HEK293 (cell line): ENCODE measurements around the gene TTC7B.
A peak's percentile ranks its signal among the peaks of the same experiment; 100 is the strongest.

Experiments used
- CTCF ChIA-PET: fragments of 350-600 bp; formaldehyde crosslinking; extraction: SDS; loops from one replicate; lab custom pipeline; 2021; ENCODE audit warnings: antibody characterized with exemption; lab: Yijun Ruan, JAX
- POLR2A ChIA-PET: fragments of 300-600 bp; formaldehyde crosslinking; extraction: SDS; loops from one replicate; lab custom pipeline; 2020; ENCODE audit warnings: antibody characterized with exemption, inconsistent platforms; lab: Yijun Ruan, JAX
- H3K27ac ChIP-seq: fragments of 200-500 bp; sonication (Bioruptor generic); 2 replicates; pipeline ENCODE4 v1.5.1; 2014; ENCODE audit warnings: low read depth, low read length, control low read depth, inconsistent platforms; ENCODE audit errors: extremely low read depth
- H3K36me3 ChIP-seq, 2 experiments: fragments of 200-500 bp in 1 of 2; sonication (Bioruptor generic) in 1 of 2; 1 replicate in 1 of 2; 2 replicates in 1 of 2; pipeline ENCODE4 v1.5.1; 2014 to 2017; ENCODE audit warnings: inconsistent platforms in 2 of 2, low read length in 2 of 2; ENCODE audit not compliant: control insufficient read depth in 2 of 2, insufficient read depth in 1 of 2
- H3K4me1 ChIP-seq: fragments of 200-500 bp; sonication (Bioruptor generic); 2 replicates; pipeline ENCODE4 v1.5.1; 2014; ENCODE audit warnings: mild to moderate bottlenecking, low read length, inconsistent platforms; ENCODE audit not compliant: control insufficient read depth, insufficient read depth
- H3K4me3 ChIP-seq: 2 replicates; pipeline ENCODE4 v1.5.1; 2011; ENCODE audit warnings: low read depth, mild to moderate bottlenecking, control low read depth, low read length, moderate library complexity
- H3K9me3 ChIP-seq: fragments of 200-500 bp; sonication (Bioruptor generic); 2 replicates; pipeline ENCODE4 v1.5.1; 2014; ENCODE audit warnings: low read depth, low read length, inconsistent platforms; ENCODE audit not compliant: control insufficient read depth, insufficient read depth
- ATF2 ChIP-seq: fragments of 450-650 bp; formaldehyde crosslinking; IDR thresholded peaks from 2 replicates; pipeline ENCODE4 v1.5.1; 2016; ENCODE audit warnings: missing biosample characterization, missing genetic modification characterization, low read depth
- BCL11A ChIP-seq: fragments of 450-650 bp; formaldehyde crosslinking; IDR thresholded peaks from 2 replicates; pipeline ENCODE4 v1.5.1; 2016; ENCODE audit warnings: low read depth, missing biosample characterization, missing genetic modification characterization
- IKZF3 ChIP-seq: fragments of 450-650 bp; IDR thresholded peaks from 2 replicates; pipeline ENCODE4 v1.5.0; 2018; ENCODE audit warnings: missing biosample characterization, mild to moderate bottlenecking, missing genetic modification characterization, moderate library complexity
- KLF1 ChIP-seq: fragments of 450-650 bp; formaldehyde crosslinking; IDR thresholded peaks from 2 replicates; pipeline ENCODE4 v1.5.1; 2016; ENCODE audit warnings: missing biosample characterization, missing genetic modification characterization
- KLF8 ChIP-seq: fragments of 450-650 bp; formaldehyde crosslinking; IDR thresholded peaks from 2 replicates; pipeline ENCODE4 v1.5.1; 2016; ENCODE audit warnings: missing biosample characterization, missing genetic modification characterization
- OVOL3 ChIP-seq: fragments of 450-650 bp; formaldehyde crosslinking; IDR thresholded peaks from 2 replicates; pipeline ENCODE4 v1.5.1; 2016; ENCODE audit warnings: missing biosample characterization, missing genetic modification characterization
- PRDM1 ChIP-seq: fragments of 450-650 bp; formaldehyde crosslinking; IDR thresholded peaks from 2 replicates; pipeline ENCODE4; 2016; ENCODE audit warnings: missing biosample characterization, missing genetic modification characterization
- ZBTB21 ChIP-seq: fragments of 450-650 bp; formaldehyde crosslinking; IDR thresholded peaks from 2 replicates; pipeline ENCODE4 v1.5.1; 2017; ENCODE audit warnings: missing biosample characterization, missing genetic modification characterization
- ZNF112 ChIP-seq: fragments of 450-650 bp; formaldehyde crosslinking; IDR thresholded peaks from 2 replicates; pipeline ENCODE4 v1.5.0; 2017; ENCODE audit warnings: missing biosample characterization, missing genetic modification characterization
- ZNF114 ChIP-seq: fragments of 450-650 bp; formaldehyde crosslinking; IDR thresholded peaks from 2 replicates; pipeline ENCODE4 v1.5.0; 2017; ENCODE audit warnings: missing biosample characterization, missing genetic modification characterization
- ZNF121 ChIP-seq: fragments of 450-650 bp; formaldehyde crosslinking; IDR thresholded peaks from 2 replicates; pipeline ENCODE4 v1.5.1; 2016; ENCODE audit warnings: missing biosample characterization, missing genetic modification characterization
- ZNF169 ChIP-seq: fragments of 450-650 bp; formaldehyde crosslinking; IDR thresholded peaks from 2 replicates; pipeline ENCODE4 v1.5.1; 2016; ENCODE audit warnings: missing biosample characterization, missing genetic modification characterization
- ZNF175 ChIP-seq: fragments of 450-650 bp; formaldehyde crosslinking; IDR thresholded peaks from 2 replicates; pipeline ENCODE4 v1.5.1; 2016; ENCODE audit warnings: missing biosample characterization, missing genetic modification characterization
- ZNF184 ChIP-seq: fragments of 450-650 bp; IDR thresholded peaks from 2 replicates; pipeline ENCODE4 v1.5.1; 2018; ENCODE audit warnings: missing biosample characterization, mild to moderate bottlenecking, missing genetic modification characterization
- ZNF248 ChIP-seq: fragments of 450-650 bp; formaldehyde crosslinking; IDR thresholded peaks from 2 replicates; pipeline ENCODE4 v1.5.1; 2017; ENCODE audit warnings: missing biosample characterization, missing genetic modification characterization
- ZNF26 ChIP-seq: fragments of 450-650 bp; formaldehyde crosslinking; IDR thresholded peaks from 2 replicates; pipeline ENCODE4 v1.5.1; 2016; ENCODE audit warnings: missing biosample characterization, missing genetic modification characterization
- ZNF596 ChIP-seq: fragments of 450-650 bp; IDR thresholded peaks from 2 replicates; pipeline ENCODE4 v1.5.0; 2018; ENCODE audit warnings: missing biosample characterization, mild to moderate bottlenecking, missing genetic modification characterization, moderate library complexity
- ZNF629 ChIP-seq: fragments of 450-650 bp; formaldehyde crosslinking; IDR thresholded peaks from 2 replicates; pipeline ENCODE4 v1.5.1; 2017; ENCODE audit warnings: missing biosample characterization, missing genetic modification characterization
- ZNF747 ChIP-seq: fragments of 450-650 bp; formaldehyde crosslinking; IDR thresholded peaks from 2 replicates; pipeline ENCODE4 v1.5.1; 2016; ENCODE audit warnings: missing biosample characterization, missing genetic modification characterization
- ZXDB ChIP-seq: fragments of 450-650 bp; formaldehyde crosslinking; IDR thresholded peaks from 2 replicates; pipeline ENCODE4 v1.5.1; 2016; ENCODE audit warnings: missing biosample characterization, missing genetic modification characterization
- TF ChIP-seq, protein P1 (sequence below): fragments of 450-650 bp; formaldehyde crosslinking; IDR thresholded peaks from 2 replicates; pipeline ENCODE4 v1.5.1; 2016; ENCODE audit warnings: missing biosample characterization, missing genetic modification characterization
- TF ChIP-seq, protein P2 (sequence below): fragments of 450-650 bp; formaldehyde crosslinking; IDR thresholded peaks from 2 replicates; pipeline ENCODE4 v1.5.1; 2016; ENCODE audit warnings: missing biosample characterization, missing genetic modification characterization
- TF ChIP-seq, protein P3 (sequence below): fragments of 450-650 bp; formaldehyde crosslinking; IDR thresholded peaks from 2 replicates; pipeline ENCODE4 v1.5.1; 2016; ENCODE audit warnings: missing biosample characterization, missing genetic modification characterization

The TTC7B gene

GRCh38 chr14:90678420-90678819 is 137.8 kb downstream of the TTC7B start:
- no peak overlapping the region for H3K4me3 ChIP-seq
- H3K9me3 ChIP-seq, result no peaks in the 10 kb centered on the region
- peaks cover 3 to 36% of the 10 kb centered on the region in 2 experiments; a peak in 2 of 3 replicates for H3K36me3 ChIP-seq
- no peak overlapping the region for H3K27ac ChIP-seq
- ChIA-PET POLR2A (no interaction called here), CTCF (no interaction called here)
- no peaks in the 10 kb centered on the region for H3K4me1 ChIP-seq
- peak; percentile 56 for TF ChIP-seq ATF2
- 0 out of 2 replicates have a peak, but pooled peaks have one; percentile 13 for TF ChIP-seq ZNF629 (tag by site-specific recombination)
- TF ChIP-seq IKZF3 (tag by site-specific recombination), result no peak
- TF ChIP-seq, all 188 proteins: peak for 2

GRCh38 chr14:90677484-90678050 is 138.7 kb downstream of the TTC7B start:
- ChIA-PET POLR2A (no interaction called here), CTCF (no interaction called here)
- Histone ChIP-seq H3K9me3 (no peaks in the 10 kb centered on the region), H3K4me3 (no peak overlapping the region), H3K27ac (no peak overlapping the region), H3K4me1 (no peaks in the 10 kb centered on the region), H3K36me3 (peaks cover 3 to 41% of the 10 kb centered on the region in 2 experiments; a peak in 2 of 3 replicates)
- TF ChIP-seq, protein P1, sequence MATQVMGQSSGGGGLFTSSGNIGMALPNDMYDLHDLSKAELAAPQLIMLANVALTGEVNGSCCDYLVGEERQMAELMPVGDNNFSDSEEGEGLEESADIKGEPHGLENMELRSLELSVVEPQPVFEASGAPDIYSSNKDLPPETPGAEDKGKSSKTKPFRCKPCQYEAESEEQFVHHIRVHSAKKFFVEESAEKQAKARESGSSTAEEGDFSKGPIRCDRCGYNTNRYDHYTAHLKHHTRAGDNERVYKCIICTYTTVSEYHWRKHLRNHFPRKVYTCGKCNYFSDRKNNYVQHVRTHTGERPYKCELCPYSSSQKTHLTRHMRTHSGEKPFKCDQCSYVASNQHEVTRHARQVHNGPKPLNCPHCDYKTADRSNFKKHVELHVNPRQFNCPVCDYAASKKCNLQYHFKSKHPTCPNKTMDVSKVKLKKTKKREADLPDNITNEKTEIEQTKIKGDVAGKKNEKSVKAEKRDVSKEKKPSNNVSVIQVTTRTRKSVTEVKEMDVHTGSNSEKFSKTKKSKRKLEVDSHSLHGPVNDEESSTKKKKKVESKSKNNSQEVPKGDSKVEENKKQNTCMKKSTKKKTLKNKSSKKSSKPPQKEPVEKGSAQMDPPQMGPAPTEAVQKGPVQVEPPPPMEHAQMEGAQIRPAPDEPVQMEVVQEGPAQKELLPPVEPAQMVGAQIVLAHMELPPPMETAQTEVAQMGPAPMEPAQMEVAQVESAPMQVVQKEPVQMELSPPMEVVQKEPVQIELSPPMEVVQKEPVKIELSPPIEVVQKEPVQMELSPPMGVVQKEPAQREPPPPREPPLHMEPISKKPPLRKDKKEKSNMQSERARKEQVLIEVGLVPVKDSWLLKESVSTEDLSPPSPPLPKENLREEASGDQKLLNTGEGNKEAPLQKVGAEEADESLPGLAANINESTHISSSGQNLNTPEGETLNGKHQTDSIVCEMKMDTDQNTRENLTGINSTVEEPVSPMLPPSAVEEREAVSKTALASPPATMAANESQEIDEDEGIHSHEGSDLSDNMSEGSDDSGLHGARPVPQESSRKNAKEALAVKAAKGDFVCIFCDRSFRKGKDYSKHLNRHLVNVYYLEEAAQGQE (tag by site-specific recombination), result no peak
- TF ChIP-seq OVOL3 (tag by site-specific recombination) (no peak), ZNF747 (tag by site-specific recombination) (no peak), ZNF184 (no peak), ZNF121 (tag by site-specific recombination) (no peak), ZNF248 (tag by site-specific recombination) (no peak), ZNF114 (tag by site-specific recombination) (no peak), ZNF175 (tag by site-specific recombination) (no peak), ZNF596 (tag by site-specific recombination) (no peak), PRDM1 (no peak), KLF8 (tag by site-specific recombination) (no peak), ZXDB (tag by site-specific recombination) (no peak), ZNF26 (tag by site-specific recombination) (no peak), ZNF169 (tag by site-specific recombination) (no peak), ZBTB21 (tag by site-specific recombination) (no peak), KLF1 (tag by site-specific recombination) (no peak), BCL11A (tag by site-specific recombination) (no peak), ZNF112 (tag by site-specific recombination) (no peak)
- TF ChIP-seq, protein P2, sequence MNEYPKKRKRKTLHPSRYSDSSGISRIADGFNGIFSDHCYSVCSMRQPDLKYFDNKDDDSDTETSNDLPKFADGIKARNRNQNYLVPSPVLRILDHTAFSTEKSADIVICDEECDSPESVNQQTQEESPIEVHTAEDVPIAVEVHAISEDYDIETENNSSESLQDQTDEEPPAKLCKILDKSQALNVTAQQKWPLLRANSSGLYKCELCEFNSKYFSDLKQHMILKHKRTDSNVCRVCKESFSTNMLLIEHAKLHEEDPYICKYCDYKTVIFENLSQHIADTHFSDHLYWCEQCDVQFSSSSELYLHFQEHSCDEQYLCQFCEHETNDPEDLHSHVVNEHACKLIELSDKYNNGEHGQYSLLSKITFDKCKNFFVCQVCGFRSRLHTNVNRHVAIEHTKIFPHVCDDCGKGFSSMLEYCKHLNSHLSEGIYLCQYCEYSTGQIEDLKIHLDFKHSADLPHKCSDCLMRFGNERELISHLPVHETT (tag by site-specific recombination), result no peak
- TF ChIP-seq, protein P3, sequence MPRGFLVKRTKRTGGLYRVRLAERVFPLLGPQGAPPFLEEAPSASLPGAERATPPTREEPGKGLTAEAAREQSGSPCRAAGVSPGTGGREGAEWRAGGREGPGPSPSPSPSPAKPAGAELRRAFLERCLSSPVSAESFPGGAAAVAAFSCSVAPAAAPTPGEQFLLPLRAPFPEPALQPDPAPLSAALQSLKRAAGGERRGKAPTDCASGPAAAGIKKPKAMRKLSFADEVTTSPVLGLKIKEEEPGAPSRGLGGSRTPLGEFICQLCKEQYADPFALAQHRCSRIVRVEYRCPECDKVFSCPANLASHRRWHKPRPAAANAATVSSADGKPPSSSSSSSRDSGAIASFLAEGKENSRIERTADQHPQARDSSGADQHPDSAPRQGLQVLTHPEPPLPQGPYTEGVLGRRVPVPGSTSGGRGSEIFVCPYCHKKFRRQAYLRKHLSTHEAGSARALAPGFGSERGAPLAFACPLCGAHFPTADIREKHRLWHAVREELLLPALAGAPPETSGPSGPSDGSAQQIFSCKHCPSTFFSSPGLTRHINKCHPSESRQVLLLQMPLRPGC, result no peak
